ENCODE data around the gene ADAMTS2.
"Not testable (repeated sequence)": the region's sequence is repeated elsewhere in the genome, so short reads cannot be mapped to it uniquely, and the experiment has no call there.

Gene ADAMTS2

DNA sequence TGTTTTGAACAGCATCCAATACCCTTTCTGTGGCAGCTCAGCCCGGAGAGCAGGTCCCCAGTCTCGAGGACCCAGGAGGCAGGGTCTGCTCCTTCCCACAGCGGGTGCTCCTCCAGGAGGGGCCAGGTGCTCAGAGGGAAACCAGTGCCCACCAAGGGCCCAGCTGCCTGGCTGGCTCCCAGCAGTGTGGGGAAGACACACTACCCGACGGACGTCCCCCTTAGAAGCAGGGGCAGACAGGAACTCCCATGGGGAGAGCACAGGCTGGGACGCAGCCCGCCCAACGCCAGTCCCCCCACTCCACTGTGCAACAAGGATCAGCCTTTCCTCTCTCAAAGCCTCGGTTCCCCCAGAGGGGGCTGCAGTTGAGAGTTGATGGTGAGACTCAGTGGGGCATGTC lies 57.6 kb downstream of the ADAMTS2 start:
- TF ChIP-seq, protein P1, sequence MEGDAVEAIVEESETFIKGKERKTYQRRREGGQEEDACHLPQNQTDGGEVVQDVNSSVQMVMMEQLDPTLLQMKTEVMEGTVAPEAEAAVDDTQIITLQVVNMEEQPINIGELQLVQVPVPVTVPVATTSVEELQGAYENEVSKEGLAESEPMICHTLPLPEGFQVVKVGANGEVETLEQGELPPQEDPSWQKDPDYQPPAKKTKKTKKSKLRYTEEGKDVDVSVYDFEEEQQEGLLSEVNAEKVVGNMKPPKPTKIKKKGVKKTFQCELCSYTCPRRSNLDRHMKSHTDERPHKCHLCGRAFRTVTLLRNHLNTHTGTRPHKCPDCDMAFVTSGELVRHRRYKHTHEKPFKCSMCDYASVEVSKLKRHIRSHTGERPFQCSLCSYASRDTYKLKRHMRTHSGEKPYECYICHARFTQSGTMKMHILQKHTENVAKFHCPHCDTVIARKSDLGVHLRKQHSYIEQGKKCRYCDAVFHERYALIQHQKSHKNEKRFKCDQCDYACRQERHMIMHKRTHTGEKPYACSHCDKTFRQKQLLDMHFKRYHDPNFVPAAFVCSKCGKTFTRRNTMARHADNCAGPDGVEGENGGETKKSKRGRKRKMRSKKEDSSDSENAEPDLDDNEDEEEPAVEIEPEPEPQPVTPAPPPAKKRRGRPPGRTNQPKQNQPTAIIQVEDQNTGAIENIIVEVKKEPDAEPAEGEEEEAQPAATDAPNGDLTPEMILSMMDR (IDR thresholded peaks at IDR 0.05; ENCODE audit: borderline replicate concordance, insufficient read depth, low read depth, low read length) = no peak
- no peak overlapping the region for H3K4me3 ChIP-seq (ENCODE audit: low read depth, low read length)

DNA sequence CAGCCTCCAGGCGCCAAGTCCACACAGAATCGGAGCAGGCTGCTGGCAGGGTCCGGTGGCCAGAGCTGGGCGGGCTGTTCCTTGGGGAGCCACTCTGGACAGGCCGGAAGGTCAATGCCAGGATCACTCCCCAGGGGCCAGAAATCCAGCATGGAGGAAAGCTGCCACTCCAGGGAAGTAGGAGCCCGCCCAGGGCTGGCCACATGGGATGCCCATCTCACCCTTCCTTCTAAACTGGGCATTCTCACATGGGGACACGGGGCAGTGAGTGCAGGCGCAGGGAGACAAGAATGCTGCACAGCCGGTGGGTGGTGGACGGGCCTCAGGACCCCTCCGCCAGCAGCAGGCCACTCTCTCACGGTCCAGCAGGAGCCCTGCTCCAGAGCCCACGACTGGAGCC lies 58.2 kb downstream of the ADAMTS2 start:
- H3K4me3 ChIP-seq (ENCODE audit: low read depth, low read length) = no peak overlapping the region
- TF ChIP-seq, protein P1 (IDR thresholded peaks at IDR 0.05; ENCODE audit: borderline replicate concordance, insufficient read depth, low read depth, low read length) = no peak

DNA sequence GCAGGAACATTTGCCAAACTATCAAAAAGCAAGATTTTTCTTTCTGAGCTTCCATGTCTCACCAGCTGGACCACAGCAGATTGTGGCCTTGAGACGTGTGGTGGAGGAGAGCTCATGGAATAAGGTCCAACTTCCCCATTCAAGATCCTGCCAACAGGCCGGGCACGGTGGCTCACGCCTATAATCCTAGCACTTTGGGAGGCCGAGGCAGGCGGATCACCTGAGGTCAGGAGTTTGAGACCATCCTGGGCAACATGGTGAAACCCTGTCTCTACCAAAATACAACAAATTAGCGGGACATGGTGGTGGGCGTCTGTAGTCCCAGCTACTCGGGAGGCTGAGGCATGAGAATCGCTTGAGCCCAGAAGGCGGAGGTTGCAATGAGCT lies 59.5 kb downstream of the ADAMTS2 start:
- H3K4me3 ChIP-seq (ENCODE audit: low read depth, low read length) = not testable (repeated sequence)

DNA sequence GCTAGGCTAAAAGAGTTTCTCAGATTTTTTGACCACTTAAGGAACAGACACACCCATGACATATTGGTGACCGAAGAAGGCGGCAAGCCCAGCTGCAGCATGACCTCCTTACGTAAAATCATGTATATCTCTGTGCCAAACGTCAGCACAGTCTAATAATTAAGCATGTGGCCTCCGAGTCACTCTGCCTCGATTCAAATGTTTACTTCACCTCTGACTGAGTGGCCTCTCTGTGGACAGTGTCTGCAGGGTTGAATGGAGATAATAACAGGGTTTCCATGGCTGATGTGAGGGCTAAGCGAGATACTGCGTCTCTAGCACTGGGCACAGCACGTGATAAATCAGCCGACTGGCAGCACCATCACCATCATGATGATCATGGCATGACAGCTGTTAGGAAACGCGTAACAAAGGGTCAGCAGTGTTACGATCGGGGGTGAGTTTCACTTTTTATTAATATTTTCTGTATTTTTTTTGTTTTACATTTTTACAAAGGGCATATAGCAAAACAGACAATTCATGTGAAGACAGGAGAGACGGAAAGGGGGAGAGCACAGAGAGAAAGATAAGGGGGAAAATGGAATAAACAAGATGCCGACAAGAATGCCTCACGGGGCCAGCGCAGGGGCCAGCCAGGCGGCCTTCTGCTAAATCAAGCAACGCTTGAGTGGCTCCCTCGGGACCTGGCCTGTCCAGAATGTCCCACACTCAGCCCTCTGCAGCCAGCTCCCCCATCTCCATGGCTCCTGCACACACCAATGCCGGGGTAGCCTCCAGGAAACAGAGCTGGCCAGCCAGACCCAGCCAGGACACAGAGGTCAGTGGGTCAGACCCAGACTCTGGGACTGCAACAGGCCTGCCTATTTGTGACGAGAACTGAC lies 60.3 kb downstream of the ADAMTS2 start:
- no peak overlapping the region for H3K4me3 ChIP-seq (ENCODE audit: low read depth, low read length)
- TF ChIP-seq, protein P1 (IDR thresholded peaks at IDR 0.05; ENCODE audit: borderline replicate concordance, insufficient read depth, low read depth, low read length) = no peak

DNA sequence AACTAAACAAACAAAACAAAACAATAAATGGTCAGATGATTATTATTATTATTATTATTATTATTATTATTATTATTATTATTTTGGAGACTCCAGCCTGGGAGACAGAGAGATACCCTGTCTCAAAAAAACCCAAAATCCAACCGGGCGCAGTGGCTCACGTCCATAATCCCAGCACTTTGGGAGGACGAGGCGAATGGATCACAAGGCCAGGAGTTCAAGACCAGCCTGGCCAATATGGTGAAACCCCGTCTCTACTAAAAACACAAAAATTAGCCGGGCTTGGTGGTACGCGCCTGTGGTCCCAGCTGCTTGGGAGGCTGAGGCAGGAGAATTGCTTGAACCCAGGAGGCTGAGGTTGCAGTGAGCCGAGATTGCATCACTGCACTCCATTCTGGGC lies 61.4 kb downstream of the ADAMTS2 start:
- H3K4me3 ChIP-seq (ENCODE audit: low read depth, low read length) = not testable (repeated sequence)

DNA sequence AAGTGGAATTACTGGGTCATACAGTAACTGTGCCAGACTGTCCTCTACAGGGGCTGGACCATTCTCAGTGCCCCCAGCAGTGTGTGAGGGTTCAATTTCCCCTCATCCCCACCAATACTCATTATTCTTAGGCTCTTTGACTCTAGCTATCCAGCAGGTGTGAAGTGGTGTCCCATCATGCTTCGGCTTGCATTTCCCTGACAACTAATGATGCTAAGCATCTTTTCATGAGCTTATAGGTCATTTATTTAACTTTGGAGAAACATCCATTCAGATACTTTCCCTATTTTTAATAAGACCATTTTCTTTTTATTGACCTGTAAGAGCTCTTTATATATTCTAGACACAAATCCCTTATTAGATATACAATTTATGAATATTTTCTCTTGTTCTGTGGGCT lies 63.6 kb downstream of the ADAMTS2 start:
- H3K4me3 ChIP-seq (ENCODE audit: low read depth, low read length) = no peak overlapping the region
- TF ChIP-seq, protein P1 (IDR thresholded peaks at IDR 0.05; ENCODE audit: borderline replicate concordance, insufficient read depth, low read depth, low read length) = no peak

DNA sequence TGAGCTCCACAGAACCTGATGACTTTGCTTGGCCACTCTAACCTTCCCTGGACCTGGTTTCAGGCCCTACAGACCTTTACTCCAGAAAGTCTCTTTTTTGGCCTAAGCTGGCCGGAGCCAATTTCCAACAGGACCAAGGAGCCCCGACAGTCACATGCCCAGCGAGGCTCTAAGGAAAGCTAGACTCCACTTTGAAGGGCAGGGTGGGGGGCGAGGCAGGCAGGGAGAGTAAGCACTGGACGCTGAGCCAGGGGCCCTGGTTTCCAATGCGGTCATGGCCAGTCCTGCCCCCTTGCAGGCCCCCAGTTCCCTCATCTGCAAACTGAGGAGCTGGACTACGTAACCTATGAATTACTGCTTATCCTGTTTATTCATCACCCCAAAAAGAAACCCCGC lies 65.2 kb downstream of the ADAMTS2 start:
- H3K4me3 ChIP-seq (ENCODE audit: low read depth, low read length) = no peak overlapping the region
- TF ChIP-seq, protein P1 (IDR thresholded peaks at IDR 0.05; ENCODE audit: borderline replicate concordance, insufficient read depth, low read depth, low read length) = no peak

DNA sequence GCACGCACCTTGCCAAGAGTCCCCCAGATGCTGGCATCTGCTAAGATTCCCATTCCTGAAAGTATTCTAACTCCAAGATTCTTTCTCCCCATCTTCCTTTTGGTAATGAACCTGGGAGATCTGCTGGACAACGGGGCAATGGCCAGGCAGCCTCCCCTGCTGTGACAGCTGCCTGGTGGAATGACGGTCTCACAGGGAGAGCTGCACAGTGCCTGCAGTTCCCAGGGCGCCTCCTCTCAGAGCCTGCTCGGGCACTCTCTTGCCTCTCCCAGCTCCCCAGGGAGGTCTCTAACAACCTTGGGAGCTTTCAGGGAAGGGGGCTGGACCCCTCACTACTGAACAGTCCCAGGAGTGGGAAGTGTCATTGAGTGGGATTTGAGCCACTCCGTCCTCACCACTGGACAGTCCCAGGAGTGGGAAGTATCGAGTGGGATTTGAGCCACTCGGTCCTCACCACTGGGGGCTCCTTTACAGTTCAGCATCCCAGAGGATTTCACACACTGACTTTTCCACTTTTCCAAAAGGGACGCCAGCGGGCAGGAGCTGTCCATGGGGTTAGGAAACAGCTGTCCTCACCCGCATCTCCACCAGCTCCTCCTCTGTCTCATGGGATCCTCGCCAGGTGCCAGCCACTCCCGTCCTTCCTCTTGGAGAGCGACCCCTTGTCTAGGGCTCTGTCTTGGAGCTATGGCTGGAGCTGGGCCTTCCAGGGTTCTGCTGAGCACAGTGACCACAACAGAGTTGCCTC lies 65.7 kb downstream of the ADAMTS2 start:
- TF ChIP-seq, protein P1 (IDR thresholded peaks at IDR 0.05; ENCODE audit: borderline replicate concordance, insufficient read depth, low read depth, low read length) = no peak
- no peak overlapping the region for H3K4me3 ChIP-seq (ENCODE audit: low read depth, low read length)
